Right lobe of liver (tissue), 6 donors: Measurements from ENCODE around the gene HOXB5. TPM values are rescaled to one million over a fixed set of nuclear protein-coding genes. Genes with fewer than 3 reads are reported as not detected.

Source experiments
- ATAC-seq, 4 donors: fragments of 200-7000 bp; cut with Tn5 transposase; one replicate each; pipeline ENCODE4 v1.9.1; 2020; ENCODE audit warnings: mild to moderate bottlenecking in 4 of 4, moderate library complexity in 4 of 4
- DNase-seq, 3 donors: peaks; one replicate each; pipeline ENCODE4 v3.0.0-alpha.2; 2020
- H3K27ac ChIP-seq, 3 donors: fragments of 200-600 bp; one replicate each; pipeline ENCODE4 v1.8.0; 2022
- H3K27me3 ChIP-seq, 2 donors: fragments of 200-600 bp; one replicate each; pipeline ENCODE4 v1.8.0; 2022
- H3K36me3 ChIP-seq, 4 donors: fragments of 200-600 bp; sonication (generic) in 1 of 4; one replicate each; pipeline versions ENCODE4 v1.5.1 to v1.8.0; 2017 to 2022; ENCODE audit warnings: control low read depth in 1 of 4
- H3K4me1 ChIP-seq, 4 donors: fragments of 200-600 bp; sonication (generic) in 1 of 4; one replicate each; pipeline versions ENCODE4 v1.5.1 to v1.8.0; 2017 to 2022; ENCODE audit warnings: control low read depth in 1 of 4
- H3K4me3 ChIP-seq, 3 donors: fragments of 200-600 bp; one replicate each; pipeline ENCODE4 v1.8.0; 2022
- H3K9me3 ChIP-seq, 4 donors: fragments of 200-600 bp; sonication (generic) in 1 of 4; one replicate each; pipeline versions ENCODE4 v1.5.1 to v1.8.0; 2017 to 2022; ENCODE audit warnings: control low read depth in 1 of 4
- CTCF ChIP-seq, 4 donors: fragments of 200-600 bp in 3 of 4; fragments of 450-650 bp in 1 of 4; IDR thresholded peaks; one replicate each; pipeline versions ENCODE4 v1.5.1 to v1.8.0; 2016 to 2022; ENCODE audit warnings: antibody characterized with exemption in 4 of 4, mild to moderate bottlenecking in 2 of 4
- POLR2A ChIP-seq: fragments of 450-650 bp; IDR thresholded peaks from one replicate; pipeline ENCODE4 v1.6.1; 2017; ENCODE audit warnings: antibody characterized with exemption, mild to moderate bottlenecking
- WGBS: methylation state at CpG from one replicate; pipeline ENCODE4 v1.1.6; 2018; ENCODE audit warnings: low coverage, low lambda C conversion rate; ENCODE audit not compliant: insufficient coverage; ENCODE audit errors: missing lambda C conversion rate; 5-methylcytosine and 5-hydroxymethylcytosine counted together
- intact Hi-C, 2 donors: fragments of 100-400 bp; cut with DNase I; formaldehyde crosslinking; loops; one replicate each; pipeline versions ENCODE4 v1.11.2 to v1.14.1; 2022
- total RNA-seq, 6 experiments: library from RNA; depleted of rRNA in 2 of 6; stranded (reverse); fragments of >200 nt in 2 of 6; fragmentation: NEBNext Ultra II Directional in 3 of 6; extraction: Animal tissue kit (Norgen Biotek cat#: 25700) in 3 of 6; gene quantifications; one replicate each; pipeline versions ENCODE4 v1.1.0 to v1.2.4, GENCODE V29; 2016 to 2023
- donor health status: DM: no; HTN: yes; CAD: no.
- donor health status: DM: no; HTN: no; CAD: no.
- donor health status: DM: no; HTN: no; CAD: no.
- donor health status: DM: no; HTN: yes; CAD: no.
- donor health status: DM: no; HTN: yes; CAD: no.

The HOXB5 gene
- total RNA-seq, 6 experiments from 2014 or later: 0.11 to 0.29 (median 0.19) TPM; not detected in 1

GRCh38 chr17:48575066-48575582 is 18.5 kb downstream of the HOXB5 start:
- ATAC-seq: no peak
- TF ChIP-seq POLR2A: no peak
- no peak for TF ChIP-seq CTCF (IDR thresholded peaks at IDR 0.05)
- Histone ChIP-seq H3K36me3 (no peaks in the 10 kb centered on the region), H3K4me1 (peaks cover 0 to 7% (median 0%) of the 10 kb centered on the region in 4 donors), H3K27ac (peak overlapping the region in 2 of 3 donors; percentile 52 to 63), H3K27me3 (peaks cover 0 to 22% of the 10 kb centered on the region in 2 donors), H3K4me3 (no peak overlapping the region), H3K9me3 (no peaks in the 10 kb centered on the region)
- WGBS: 12% methylated on average over 7 of the region's 7 CpGs
- no peak for DNase-seq
- intact Hi-C loops: no loop called here

GRCh38 chr17:48574505-48575065 is 19.0 kb downstream of the HOXB5 start:
- peaks cover 0 to 22% of the 10 kb centered on the region in 2 donors for H3K27me3 ChIP-seq
- no peak overlapping the region for H3K27ac ChIP-seq
- H3K9me3 ChIP-seq: no peaks in the 10 kb centered on the region
- ATAC-seq: no peak
- intact Hi-C loops: no loop called here
- H3K36me3 ChIP-seq: no peaks in the 10 kb centered on the region
- H3K4me3 ChIP-seq: no peak overlapping the region
- DNase-seq: no peak
- 35% methylated on average over 5 of the region's 8 CpGs for WGBS
- H3K4me1 ChIP-seq: peaks cover 0 to 7% (median 0%) of the 10 kb centered on the region in 4 donors
- TF ChIP-seq POLR2A (no peak), CTCF (IDR thresholded peaks at IDR 0.05) (no peak)

- TF ChIP-seq POLR2A (no peak), CTCF (IDR thresholded peaks at IDR 0.05) (no peak)
- peaks cover 0 to 7% (median 0%) of the 10 kb centered on the region in 4 donors for H3K4me1 ChIP-seq
- H3K9me3 ChIP-seq: no peaks in the 10 kb centered on the region
- H3K36me3 ChIP-seq: no peaks in the 10 kb centered on the region
- ATAC-seq (no peak), DNase-seq (no peak)
- no peak overlapping the region for H3K4me3 ChIP-seq
- 15% methylated on average over 1 of the region's 1 CpG for WGBS
- peak overlapping the region in 2 of 3 donors; percentile 31 to 43 for H3K27ac ChIP-seq
- intact Hi-C loops: no loop called here
- H3K27me3 ChIP-seq: peaks cover 0 to 18% of the 10 kb centered on the region in 2 donors
These were observed 21.7 kb downstream of the HOXB5 start for GRCh38 chr17:48571826-48572417.

GRCh38 chr17:48571024-48571818 is 22.4 kb downstream of the HOXB5 start:
- intact Hi-C loops: no loop called here
- no peak for ATAC-seq
- H3K27me3 ChIP-seq: peaks cover 0 to 11% of the 10 kb centered on the region in 2 donors

More at GRCh38 chr17:48571024-48571818, 22.4 kb downstream of the HOXB5 start:
- H3K36me3 ChIP-seq: no peaks in the 10 kb centered on the region
- WGBS: 14% methylated on average over 21 of the region's 26 CpGs
- no peak overlapping the region for H3K4me3 ChIP-seq
- no peaks in the 10 kb centered on the region for H3K4me1 ChIP-seq
- no peak for DNase-seq
- peak overlapping the region; percentile 31 to 43 (median 33) for H3K27ac ChIP-seq
- TF ChIP-seq CTCF (IDR thresholded peaks at IDR 0.05): no peak
- TF ChIP-seq POLR2A: no peak
- H3K9me3 ChIP-seq: no peaks in the 10 kb centered on the region
